ENCODE measurements around the gene NUDT19.
"Not testable (repeated sequence)": the region's sequence is repeated elsewhere in the genome, so short reads cannot be mapped to it uniquely, and the experiment has no call there.

Gene NUDT19

DNA sequence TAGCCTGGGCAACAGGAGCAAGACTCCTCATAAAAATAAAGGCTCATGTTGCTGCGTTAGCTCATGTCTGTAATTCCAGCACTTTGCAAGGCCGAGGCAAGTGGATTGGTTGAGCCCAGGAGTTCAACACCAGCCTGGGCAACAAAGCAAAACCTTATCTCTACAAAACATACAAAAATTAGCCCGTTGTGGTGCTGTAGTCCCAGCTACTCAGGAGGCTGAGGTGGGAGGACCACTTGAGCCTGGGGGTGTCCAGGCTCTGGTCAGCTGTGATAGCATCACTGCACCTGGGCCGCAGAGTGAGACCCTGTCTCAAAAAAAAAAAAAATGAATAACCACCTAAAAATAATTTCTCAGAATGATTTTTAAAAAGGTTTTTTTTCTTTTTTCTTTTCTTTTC is 3.9 kb upstream of the NUDT19 start:
- DNase-seq (ENCODE audit: low read depth) = no peak
- TF ChIP-seq, protein P1, sequence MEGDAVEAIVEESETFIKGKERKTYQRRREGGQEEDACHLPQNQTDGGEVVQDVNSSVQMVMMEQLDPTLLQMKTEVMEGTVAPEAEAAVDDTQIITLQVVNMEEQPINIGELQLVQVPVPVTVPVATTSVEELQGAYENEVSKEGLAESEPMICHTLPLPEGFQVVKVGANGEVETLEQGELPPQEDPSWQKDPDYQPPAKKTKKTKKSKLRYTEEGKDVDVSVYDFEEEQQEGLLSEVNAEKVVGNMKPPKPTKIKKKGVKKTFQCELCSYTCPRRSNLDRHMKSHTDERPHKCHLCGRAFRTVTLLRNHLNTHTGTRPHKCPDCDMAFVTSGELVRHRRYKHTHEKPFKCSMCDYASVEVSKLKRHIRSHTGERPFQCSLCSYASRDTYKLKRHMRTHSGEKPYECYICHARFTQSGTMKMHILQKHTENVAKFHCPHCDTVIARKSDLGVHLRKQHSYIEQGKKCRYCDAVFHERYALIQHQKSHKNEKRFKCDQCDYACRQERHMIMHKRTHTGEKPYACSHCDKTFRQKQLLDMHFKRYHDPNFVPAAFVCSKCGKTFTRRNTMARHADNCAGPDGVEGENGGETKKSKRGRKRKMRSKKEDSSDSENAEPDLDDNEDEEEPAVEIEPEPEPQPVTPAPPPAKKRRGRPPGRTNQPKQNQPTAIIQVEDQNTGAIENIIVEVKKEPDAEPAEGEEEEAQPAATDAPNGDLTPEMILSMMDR (conservative IDR thresholded peaks at IDR 0.05; ENCODE audit: low read length) = no peak
- H3K4me3 ChIP-seq (ENCODE audit: low read length) = no peak overlapping the region

GRCh38 chr19:32688311-32688710 is 3.3 kb upstream of the NUDT19 start:
- H3K4me3 ChIP-seq (ENCODE audit: low read length) = no peak overlapping the region
- TF ChIP-seq, protein P1 (conservative IDR thresholded peaks at IDR 0.05; ENCODE audit: low read length) = no peak
- DNase-seq (ENCODE audit: low read depth) = no peak

- TF ChIP-seq, protein P1 (conservative IDR thresholded peaks at IDR 0.05; ENCODE audit: low read length) = no peak
- H3K4me3 ChIP-seq (ENCODE audit: low read length) = peak overlapping the region; percentile 81
- DNase-seq (ENCODE audit: low read depth) = peak; percentile 80
These were observed 518 bp downstream of the NUDT19 start for GRCh38 chr19:32691952-32692726.

DNA sequence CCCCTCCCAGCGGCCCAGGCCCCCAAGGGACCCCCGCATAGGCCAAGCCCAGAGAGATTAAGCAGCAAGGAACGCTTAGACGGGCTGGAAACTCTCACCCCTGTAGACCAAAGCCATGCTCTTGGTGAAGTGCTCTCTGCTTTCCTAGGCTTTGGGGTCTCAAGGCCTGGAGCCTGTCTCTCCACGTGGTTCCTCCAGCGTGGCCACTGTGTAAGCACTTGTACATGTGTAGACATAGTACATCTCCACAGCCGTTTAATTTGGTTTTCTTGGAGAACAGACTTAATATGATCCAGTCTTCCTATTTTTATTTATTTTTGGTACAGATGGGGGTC is 1.1 kb downstream of the NUDT19 start:
- peak overlapping the region; percentile 81 for H3K4me3 ChIP-seq (ENCODE audit: low read length)
- no peak for DNase-seq (ENCODE audit: low read depth)
- TF ChIP-seq, protein P1 (conservative IDR thresholded peaks at IDR 0.05; ENCODE audit: low read length) = no peak

- H3K4me3 ChIP-seq (ENCODE audit: low read length) = peak overlapping the region; percentile 81
- DNase-seq (ENCODE audit: low read depth) = not testable (repeated sequence)
These were observed 1.8 kb downstream of the NUDT19 start for GRCh38 chr19:32693151-32694108.

- H3K4me3 ChIP-seq (ENCODE audit: low read length); DNase-seq (ENCODE audit: low read depth): not testable (repeated sequence)
These were observed 2.7 kb downstream of the NUDT19 start for GRCh38 chr19:32694316-32694715.

GRCh38 chr19:32694851-32695250 is 3.2 kb downstream of the NUDT19 start:
- H3K4me3 ChIP-seq (ENCODE audit: low read length) = not testable (repeated sequence)

DNA sequence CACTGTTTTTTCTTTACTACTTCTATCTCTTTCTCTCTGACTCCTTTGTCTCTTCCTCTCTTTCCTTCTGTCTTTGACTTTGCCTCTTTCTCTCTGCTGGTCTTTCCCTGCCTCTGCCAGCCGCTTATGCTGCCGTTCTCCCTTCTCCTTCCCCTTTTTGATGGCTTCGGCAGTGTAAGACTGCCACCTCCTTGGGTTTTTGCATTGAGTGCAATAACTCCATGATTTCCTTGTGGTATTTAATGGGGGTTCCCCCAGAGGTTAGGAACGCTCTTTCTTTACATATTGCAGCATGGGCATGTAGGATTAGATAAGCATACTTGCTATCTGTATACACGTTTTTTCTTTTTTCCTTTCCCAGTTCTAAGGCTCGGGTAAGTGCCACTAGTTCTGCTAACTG is 3.9 kb downstream of the NUDT19 start:
- DNase-seq (ENCODE audit: low read depth); H3K4me3 ChIP-seq (ENCODE audit: low read length): not testable (repeated sequence)

More at GRCh38 chr19:32694851-32695250, 3.2 kb downstream of the NUDT19 start:
- not testable (repeated sequence) for DNase-seq (ENCODE audit: low read depth)

DNA sequence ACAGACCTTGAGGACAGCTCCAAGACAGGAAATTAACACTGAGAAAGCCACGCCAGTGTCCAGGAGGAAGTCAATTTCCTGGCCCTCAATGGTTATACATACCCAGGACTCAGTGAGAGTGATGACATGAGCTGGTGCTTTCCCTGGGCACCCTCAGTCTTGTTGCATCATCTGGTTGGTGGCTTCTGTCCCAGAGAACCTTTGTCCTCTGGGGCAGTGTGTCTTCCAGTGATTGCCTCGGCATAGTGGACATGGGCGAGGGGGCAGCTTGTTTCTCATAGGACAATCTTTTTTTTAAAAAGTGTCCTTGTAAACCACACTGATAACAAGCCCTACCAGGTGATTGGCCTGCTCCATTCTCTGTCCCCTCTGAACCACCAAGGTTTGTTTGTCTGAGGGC is 5.2 kb downstream of the NUDT19 start:
- not testable (repeated sequence) for DNase-seq (ENCODE audit: low read depth); H3K4me3 ChIP-seq (ENCODE audit: low read length)

- not testable (repeated sequence) for H3K4me3 ChIP-seq (ENCODE audit: low read length); DNase-seq (ENCODE audit: low read depth)
These were observed 8.5 kb downstream of the NUDT19 start for GRCh38 chr19:32700129-32700528.
